GM12891 (cell line): ENCODE measurements around the gene RBM38.

Experiments
- DNase-seq: peaks from one replicate; pipeline ENCODE4 v3.0.0; 2011; ENCODE audit warnings: low spot score; ENCODE audit not compliant: insufficient read length
- FAIRE-seq: peaks from 2 replicates; lab custom pipeline; 2011; peaks lifted over from hg19 to GRCh38; lab: Jason Lieb, UNC
- PAX5 ChIP-seq: IDR thresholded peaks from 2 replicates; pipeline ENCODE4 v1.6.1; 2011; ENCODE audit warnings: low read length, moderate library complexity, mild to moderate bottlenecking; ENCODE audit not compliant: insufficient read depth, severe bottlenecking
- POLR2A ChIP-seq: IDR thresholded peaks from 2 replicates; pipeline ENCODE4 v1.6.1; 2011; ENCODE audit warnings: low read depth, low read length, control low read depth
- POLR2AphosphoS5 ChIP-seq: IDR thresholded peaks from 2 replicates; pipeline ENCODE4 v1.6.1; 2011; ENCODE audit warnings: low read depth, low read length, control low read depth
- POU2F2 ChIP-seq: IDR thresholded peaks from 2 replicates; pipeline ENCODE4 v1.6.1; 2011; ENCODE audit warnings: low read depth, mild to moderate bottlenecking, control low read depth, low read length, moderate library complexity
- SPI1 ChIP-seq: IDR thresholded peaks from 2 replicates; pipeline ENCODE4 v1.6.1; 2011; ENCODE audit warnings: low read depth, low read length, control low read depth
- TAF1 ChIP-seq: IDR thresholded peaks from 2 replicates; pipeline ENCODE4 v1.6.1; 2011; ENCODE audit warnings: low read depth, low read length, control low read depth

Gene RBM38

GRCh38 chr20:57374931-57375651, 16.1 kb upstream of the RBM38 start:
- DNase-seq (no peak), FAIRE-seq (no peak)
- 0 out of 2 replicates have a peak, but pooled peaks have one; percentile 5 for TF ChIP-seq SPI1
- no peak for TF ChIP-seq POLR2A

GRCh38 chr20:57375652-57376230, 15.5 kb upstream of the RBM38 start:
- DNase-seq (no peak), FAIRE-seq (no peak)
- no peak for TF ChIP-seq TAF1
- no peak for TF ChIP-seq PAX5
- TF ChIP-seq SPI1 = no peak
- TF ChIP-seq POLR2AphosphoS5 = no peak
- no peak for TF ChIP-seq POU2F2
- no peak for TF ChIP-seq POLR2A

GRCh38 chr20:57377350-57377749, 13.8 kb upstream of the RBM38 start:
- TF ChIP-seq SPI1 = no peak
- no peak for TF ChIP-seq PAX5
- no peak for TF ChIP-seq TAF1
- no peak for TF ChIP-seq POLR2A
- no peak for TF ChIP-seq POU2F2
- TF ChIP-seq POLR2AphosphoS5 = no peak
- FAIRE-seq = no peak
- no peak for DNase-seq

GRCh38 chr20:57378107-57378506, 13.1 kb upstream of the RBM38 start:
- no peak for FAIRE-seq

GRCh38 chr20:57378646-57379262, 12.4 kb upstream of the RBM38 start:
- no peak for TF ChIP-seq POLR2A
- no peak for TF ChIP-seq SPI1
- TF ChIP-seq PAX5 = no peak
- no peak for TF ChIP-seq POLR2AphosphoS5
- TF ChIP-seq TAF1 = no peak
- TF ChIP-seq POU2F2 = no peak
- FAIRE-seq (no peak), DNase-seq (no peak)

More at GRCh38 chr20:57378107-57378506, 13.1 kb upstream of the RBM38 start:
- TF ChIP-seq POLR2A (no peak), TAF1 (no peak), PAX5 (no peak)
- no peak for DNase-seq

- DNase-seq = no peak
- no peak for FAIRE-seq
- TF ChIP-seq TAF1 = no peak
- no peak for TF ChIP-seq POU2F2
- no peak for TF ChIP-seq SPI1
- TF ChIP-seq PAX5 = no peak
- TF ChIP-seq POLR2A = no peak
- no peak for TF ChIP-seq POLR2AphosphoS5
These were observed 11.9 kb upstream of the RBM38 start for GRCh38 chr20:57379263-57379647.

GRCh38 chr20:57380081-57380750, 11.0 kb upstream of the RBM38 start:
- DNase-seq (no peak), FAIRE-seq (no peak)
- TF ChIP-seq SPI1 = no peak
- no peak for TF ChIP-seq TAF1
- no peak for TF ChIP-seq PAX5
- TF ChIP-seq POLR2AphosphoS5 = no peak
- no peak for TF ChIP-seq POLR2A
- no peak for TF ChIP-seq POU2F2

GRCh38 chr20:57381596-57382503, 9.3 kb upstream of the RBM38 start:
- FAIRE-seq = peak; percentile 85
- TF ChIP-seq SPI1 (no peak), TAF1 (no peak), PAX5 (no peak), POLR2A (no peak), POU2F2 (no peak), POLR2AphosphoS5 (no peak)
- no peak for DNase-seq

- DNase-seq (no peak), FAIRE-seq (no peak)
- TF ChIP-seq POU2F2 (no peak), PAX5 (no peak), POLR2A (no peak), TAF1 (no peak), POLR2AphosphoS5 (no peak), SPI1 (no peak)
These were observed 8.7 kb upstream of the RBM38 start for GRCh38 chr20:57382516-57382915.

- no peak for DNase-seq
- FAIRE-seq = no peak
- TF ChIP-seq POLR2AphosphoS5 (no peak), TAF1 (no peak), PAX5 (no peak), POU2F2 (no peak), POLR2A (no peak), SPI1 (no peak)
These were observed 7.5 kb upstream of the RBM38 start for GRCh38 chr20:57383447-57384347.
